T-helper 1 cell treated with Interleukin-12 subunit alpha and Interleukin-12 subunit beta and Interleukin-4 antibody, amounts not matched to agents 30 ng/mL and 1 ng/mL, for 36 hours (primary cell): ENCODE data around the gene TRA2A. TPM values are rescaled to one million over a fixed set of nuclear protein-coding genes. Genes with fewer than 3 reads are reported as not detected.
"Not testable (repeated sequence)": the region's sequence is repeated elsewhere in the genome, so short reads cannot be mapped to it uniquely, and the experiment has no call there.

ENCODE experiments used
- intact Hi-C: fragments of 100-400 bp; cut with micrococcal nuclease; formaldehyde crosslinking; loops from one replicate; pipeline ENCODE4 v1.15.1; 2024
- total RNA-seq: library from RNA; stranded (reverse); gene quantifications from 2 replicates; pipeline ENCODE4 v1.2.3, GENCODE V29; 2022

The TRA2A gene
- total RNA-seq, 1 donor from 2014 or later = 115 TPM

DNA sequence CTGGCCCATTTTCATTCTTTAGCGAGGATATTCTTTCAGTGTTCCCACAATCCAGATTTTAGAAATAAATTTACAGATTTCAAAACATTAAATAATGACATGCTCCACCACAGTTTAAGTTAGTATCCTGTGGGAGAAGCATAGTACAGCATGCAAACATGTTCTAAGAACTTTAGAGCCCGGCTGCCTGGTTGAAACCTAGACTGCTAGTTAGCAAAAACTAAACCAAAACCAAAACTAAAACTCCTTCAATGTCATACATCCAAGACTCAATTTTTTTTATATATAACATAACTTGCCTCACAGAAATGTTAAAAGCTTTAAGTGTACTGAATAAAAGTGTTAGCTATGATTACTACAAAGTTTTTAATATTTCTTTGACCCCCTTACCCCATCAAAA, 17.0 kb downstream of the TRA2A start:
- intact Hi-C loops = loop anchor here (1.0 kb wide), 2 partner anchors 12 to 16 kb away; no protein-coding TSS in a partner anchor

- intact Hi-C loops = not testable (repeated sequence)
Observed at GRCh38 chr7:23513746-23514145, 18.0 kb downstream of the TRA2A start.

GRCh38 chr7:23494009-23494408, 37.8 kb downstream of the TRA2A start:
- intact Hi-C loops = no loop called here

DNA sequence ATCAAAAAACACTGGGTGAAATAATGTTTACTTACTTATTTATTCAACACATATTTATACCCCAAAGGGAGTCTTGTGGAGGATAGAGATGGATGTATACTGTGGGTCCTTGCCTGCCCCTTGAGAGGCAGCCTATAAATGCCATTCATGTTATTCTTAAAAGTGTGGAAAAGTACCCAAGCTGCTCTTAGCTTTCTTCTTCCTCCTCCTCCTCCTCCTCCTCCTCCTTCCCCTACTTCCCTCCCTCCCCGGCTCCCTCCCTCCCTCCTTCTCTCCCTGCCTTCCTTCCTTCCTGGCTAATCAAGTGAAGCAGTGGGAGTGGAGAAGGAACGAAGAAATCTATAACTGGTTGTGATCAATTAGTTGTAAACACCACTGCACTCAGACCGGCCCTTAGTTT, 40.3 kb downstream of the TRA2A start:
- intact Hi-C loops = no loop called here

GRCh38 chr7:23490357-23491135, 41.2 kb downstream of the TRA2A start:
- intact Hi-C loops = loop anchor here (1.0 kb wide), 3 partner anchors 13 to 40 kb away; no protein-coding TSS in a partner anchor

DNA sequence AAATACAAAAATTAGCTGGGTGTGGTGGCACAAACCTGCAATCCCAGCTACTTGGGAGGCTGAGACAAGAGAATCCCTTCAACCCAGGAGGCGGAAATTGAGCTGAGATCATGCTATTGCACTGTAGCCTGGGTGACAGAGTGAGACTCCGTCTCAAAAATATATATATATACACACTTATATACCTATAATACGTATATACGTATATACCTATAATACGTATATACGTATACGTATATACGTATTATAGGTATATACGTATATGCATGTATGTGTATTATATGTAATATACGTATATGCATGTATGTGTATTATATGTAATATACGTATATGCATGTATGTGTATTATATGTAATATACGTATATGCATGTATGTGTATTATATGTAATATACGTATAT, 43.1 kb downstream of the TRA2A start:
- intact Hi-C loops = not testable (repeated sequence)

DNA sequence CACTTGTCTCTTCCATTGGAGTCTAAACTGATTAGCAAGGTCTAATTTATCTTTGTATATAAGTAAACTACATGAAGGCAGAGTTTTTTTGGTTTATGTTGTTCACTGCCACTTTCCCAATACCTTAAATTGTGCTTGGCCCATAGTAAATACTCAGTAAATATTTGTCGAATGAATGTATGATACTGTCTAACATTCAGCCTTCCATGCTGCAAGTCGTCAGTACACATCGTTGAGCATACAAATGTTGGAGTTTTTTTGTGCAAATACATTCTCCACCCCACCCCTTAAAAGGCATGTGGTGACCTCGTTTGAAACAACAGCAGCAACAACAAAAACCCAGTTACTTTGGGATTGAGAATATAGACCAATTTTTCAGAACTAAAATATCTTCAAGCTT, 44.1 kb downstream of the TRA2A start:
- intact Hi-C loops = no loop called here

GRCh38 chr7:23486002-23486773, 45.6 kb downstream of the TRA2A start:
- intact Hi-C loops = no loop called here

DNA sequence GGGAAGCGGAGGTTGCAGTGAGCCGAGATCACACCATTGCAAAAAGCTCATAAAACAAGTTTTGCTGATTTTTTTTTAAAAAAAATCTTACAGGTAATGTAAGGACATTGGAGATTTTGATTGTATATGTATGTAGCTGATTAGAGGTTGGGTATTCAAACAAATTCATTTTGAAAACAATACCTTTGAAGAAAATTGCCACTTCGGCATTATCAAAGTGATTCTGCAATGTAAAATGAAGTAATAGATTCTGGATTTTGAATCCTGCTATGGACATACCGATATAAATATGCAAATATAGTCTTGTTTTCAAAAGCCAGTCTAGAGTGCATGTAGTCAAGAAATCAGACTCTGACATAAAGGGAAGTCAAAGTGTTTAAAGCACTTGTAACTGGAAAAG, 49.1 kb downstream of the TRA2A start:
- intact Hi-C loops = no loop called here

DNA sequence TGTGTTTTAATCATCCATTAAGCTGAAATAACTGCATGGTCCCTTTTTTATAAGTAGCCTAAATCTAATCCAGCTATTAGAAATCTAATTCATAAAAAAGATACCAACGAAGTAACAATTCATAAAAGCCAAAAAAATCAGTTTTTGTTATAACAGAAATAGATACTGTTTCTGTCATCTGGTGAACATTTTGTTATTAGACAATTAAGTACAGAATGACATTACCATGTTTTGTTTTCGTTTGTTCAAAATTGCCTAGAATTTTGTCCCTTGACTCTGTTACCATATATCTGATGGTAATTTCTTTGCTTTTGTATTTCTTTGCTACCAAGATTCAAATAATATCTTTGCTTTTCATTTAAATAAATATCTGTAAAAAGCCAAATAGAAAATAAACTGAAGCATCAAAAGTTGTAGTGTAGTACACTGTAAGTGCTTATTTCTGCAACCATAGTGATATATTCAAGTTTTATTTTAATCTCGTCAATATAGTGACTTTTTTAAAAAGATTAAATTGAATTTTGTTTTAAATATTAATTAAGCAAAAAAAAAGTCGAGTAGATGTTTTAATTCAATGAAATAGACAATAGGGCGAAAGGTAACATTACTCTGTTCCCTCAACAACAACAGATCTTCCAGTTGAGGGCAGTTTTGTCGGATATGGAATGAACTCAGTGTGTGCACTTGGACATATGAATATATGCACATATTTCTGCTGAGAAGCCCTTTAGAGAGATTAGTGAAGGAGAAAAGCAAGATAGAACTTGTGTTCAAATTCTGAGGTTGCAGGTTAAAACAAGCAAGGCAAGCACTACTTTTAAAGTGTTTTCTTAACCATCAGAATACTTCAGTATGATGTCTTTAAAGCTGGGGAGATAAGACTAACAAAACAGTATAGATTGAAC, 53.6 kb downstream of the TRA2A start:
- intact Hi-C loops = loop anchor here (1.0 to 10.0 kb wide), 2 partner anchors 12 to 1533 kb away; partner anchors contain the start of gene CDCA7L

- intact Hi-C loops = loop anchor here (1.0 to 10.0 kb wide), 2 partner anchors 13 to 1532 kb away; partner anchors contain the start of gene CDCA7L
Observed at GRCh38 chr7:23477157-23477499, 54.7 kb downstream of the TRA2A start.

DNA sequence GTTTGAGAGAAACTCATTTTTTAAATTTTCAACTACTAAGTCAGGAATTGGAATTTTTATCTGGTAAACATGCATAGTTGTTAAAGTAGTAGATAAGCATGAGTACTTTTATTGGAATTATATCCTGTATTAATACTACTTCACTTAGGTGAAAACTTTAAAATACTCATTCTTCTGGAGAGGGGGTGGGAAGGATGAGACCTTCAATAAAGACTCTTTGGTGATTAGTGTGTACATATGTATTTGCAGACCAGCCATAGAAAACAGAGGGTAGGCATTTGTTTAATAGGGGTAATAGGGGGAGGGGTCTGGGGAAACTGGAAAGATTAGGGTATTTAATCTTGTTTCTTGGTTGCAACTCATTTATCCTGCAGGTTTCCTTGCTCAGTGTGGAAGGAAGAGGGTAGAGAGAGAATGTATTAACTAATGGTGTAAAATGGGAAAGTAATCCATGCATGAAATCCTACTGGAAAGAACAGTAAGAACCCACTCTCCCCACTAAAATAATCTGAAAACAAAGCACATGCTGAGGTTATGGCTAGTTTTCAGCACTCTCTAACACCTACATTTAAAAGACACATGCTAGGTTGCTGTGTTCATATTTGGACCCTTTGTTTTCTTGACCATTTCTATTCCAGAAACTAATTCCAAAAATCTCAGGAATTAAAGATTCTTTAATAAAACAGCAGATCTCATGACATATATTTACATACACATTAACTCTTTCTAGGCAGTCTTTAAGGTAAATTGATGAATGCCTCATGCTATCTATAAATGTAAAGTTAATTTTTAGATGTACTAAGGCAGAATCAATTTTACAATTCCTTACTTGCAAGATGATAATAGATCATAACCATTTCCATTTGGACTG, 55.3 kb downstream of the TRA2A start:
- intact Hi-C loops = loop anchor here (1.0 to 10.0 kb wide), 2 partner anchors 14 to 1532 kb away; partner anchors contain the start of gene CDCA7L

GRCh38 chr7:23475576-23475839, 56.3 kb downstream of the TRA2A start:
- intact Hi-C loops = loop anchor here (1.0 to 10.0 kb wide), 4 partner anchors 8 to 1705 kb away; partner anchors contain the start of gene CDCA7L

GRCh38 chr7:23474829-23475575, 56.8 kb downstream of the TRA2A start:
- intact Hi-C loops = loop anchor here (1.0 to 10.0 kb wide), 12 partner anchors 8 to 1706 kb away; partner anchors contain the start of genes CCDC126, CDCA7L, CYCS and KLHL7

- intact Hi-C loops = loop anchor here (1.0 to 10.0 kb wide), 11 partner anchors 56 to 1707 kb away; partner anchors contain the start of genes CCDC126, CDCA7L, CYCS and KLHL7
Observed at GRCh38 chr7:23474094-23474828, 57.5 kb downstream of the TRA2A start.

- intact Hi-C loops = loop anchor here (1.0 to 10.0 kb wide), 12 partner anchors 57 to 1707 kb away; partner anchors contain the start of genes CCDC126, CDCA7L, CYCS and HYCC1
Observed at GRCh38 chr7:23473844-23474093, 58.0 kb downstream of the TRA2A start.

DNA sequence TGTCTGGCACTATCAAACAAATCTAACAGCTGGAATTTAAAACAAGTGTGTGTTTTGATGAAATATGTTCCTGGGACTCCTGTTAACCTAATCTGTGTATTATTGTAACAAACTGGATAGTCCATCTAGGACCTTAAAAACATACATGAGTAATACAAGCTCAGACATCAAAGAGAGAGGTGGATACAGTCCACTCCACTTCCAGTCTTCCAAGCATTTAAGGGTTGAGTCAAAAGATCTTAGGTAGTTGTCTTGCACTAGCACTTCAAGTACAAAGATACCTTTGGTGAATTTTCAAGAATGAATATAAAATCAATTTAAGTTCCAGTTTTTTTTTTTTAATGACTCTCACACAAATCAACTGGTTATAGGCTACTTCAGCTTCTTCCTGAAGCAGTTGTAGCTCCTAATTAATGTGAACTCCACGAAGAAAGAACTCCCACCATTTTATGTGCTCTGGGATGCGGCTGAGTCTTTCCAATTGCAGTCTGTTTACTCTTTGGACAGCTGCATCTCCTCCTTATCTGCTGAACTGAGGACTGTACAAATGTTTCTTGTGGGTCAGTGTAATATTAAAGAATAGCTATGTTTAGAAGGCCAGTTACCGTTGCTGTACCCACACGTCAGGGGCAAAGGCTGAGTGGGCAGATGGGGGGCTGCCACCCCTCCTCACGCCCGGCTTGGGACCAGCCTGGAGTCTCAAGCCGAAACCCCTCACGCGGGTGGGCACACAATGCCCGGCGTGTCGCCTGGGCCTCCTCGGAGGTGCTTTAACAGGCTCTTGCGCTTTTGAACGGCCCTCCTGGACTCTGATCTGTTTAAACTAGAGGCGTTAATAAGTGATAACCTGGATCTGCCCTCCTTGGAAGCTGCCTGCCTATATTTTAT, 58.6 kb downstream of the TRA2A start:
- intact Hi-C loops = loop anchor here (2.0 to 10.0 kb wide), 4 partner anchors 458 to 1528 kb away; partner anchors contain the start of genes CDCA7L, HYCC1 and PALS2

GRCh38 chr7:23472556-23472955, 59.2 kb downstream of the TRA2A start:
- intact Hi-C loops = loop anchor here (2.0 to 10.0 kb wide), 4 partner anchors 458 to 1528 kb away; partner anchors contain the start of genes CDCA7L, HYCC1 and PALS2
